HCT116 (cell line): ENCODE data around the gene CHTF8. TPM values are rescaled to one million over a fixed set of nuclear protein-coding genes. Genes with fewer than 3 reads are reported as not detected.

Source experiments
- ATAC-seq: fragments of 200-7000 bp; cut with Tn5 transposase; 2 replicates; pipeline ENCODE4 v1.9.1; 2020; ENCODE audit warnings: mild to moderate bottlenecking, moderate library complexity
- BruUV-seq: library from RNA; stranded (reverse); fragments of 400-500 nt; replicated peaks from 2 replicates; lab custom pipeline; 2021; lab: Mats Ljungman, UMichigan
- CTCF ChIA-PET: fragments of 300-600 bp; sonication (Branson Sonifier 250); formaldehyde crosslinking; loops from one replicate; lab custom pipeline; 2021; ENCODE audit warnings: antibody characterized with exemption; lab: Charles Lee
- POLR2A ChIA-PET: fragments of 300-600, 350-600 bp; sonication (Branson Sonifier 250); formaldehyde crosslinking; loops from one replicate; lab custom pipeline; 2021; ENCODE audit warnings: antibody characterized with exemption; lab: Charles Lee
- RAD21 ChIA-PET, 2 experiments: fragments of 300-600 bp; sonication (Branson Sonifier 250); formaldehyde crosslinking; loops; one replicate each; lab custom pipeline; 2023; ENCODE audit warnings: low total read pairs in 2 of 2; ENCODE audit not compliant: uncharacterized antibody in 2 of 2, unreplicated experiment in 2 of 2, low non-redundant PET in 1 of 2; lab: Charles Lee
- DNase-seq: peaks from one replicate; pipeline ENCODE4 v3.0.0-alpha.2; 2010; ENCODE audit warnings: low read depth, low spot score
- H2AFZ ChIP-seq: fragments of 200-600 bp; shearing (Covaris generic), sonication (generic); 2 replicates; pipeline ENCODE4 v1.6.1; 2017; ENCODE audit warnings: low read depth, mixed run types, mixed read lengths, antibody characterized with exemption, low read length; ENCODE audit not compliant: poor library complexity, severe bottlenecking
- H3K27ac ChIP-seq: 2 replicates; pipeline ENCODE4 v1.5.1; 2012; ENCODE audit warnings: low read depth, low read length
- H3K27me3 ChIP-seq: fragments of 200-600 bp; sonication (generic); 2 replicates; pipeline ENCODE4 v1.6.1; 2016; ENCODE audit warnings: mixed run types, low read length, mixed read lengths; ENCODE audit not compliant: insufficient read depth
- H3K36me3 ChIP-seq, 2 experiments: fragments of 200-500 bp in 1 of 2; fragments of 200-600 bp in 1 of 2; sonication (Bioruptor generic) in 1 of 2; sonication (generic) in 1 of 2; 2 replicates each; pipeline versions ENCODE4 v1.5.1 to v1.6.1; 2014 to 2016; ENCODE audit warnings: low read length in 2 of 2, inconsistent platforms in 1 of 2, mixed read lengths in 1 of 2, mixed run types in 1 of 2; ENCODE audit not compliant: insufficient read depth in 2 of 2, control insufficient read depth in 1 of 2
- H3K4me1 ChIP-seq, 2 experiments: fragments of 200-600 bp in 1 of 2; sonication (generic) in 1 of 2; 2 replicates each; pipeline versions ENCODE4 v1.5.1 to v1.6.1; 2012 to 2017; ENCODE audit warnings: low read length in 2 of 2, inconsistent platforms in 1 of 2, mild to moderate bottlenecking in 1 of 2, mixed read lengths in 1 of 2, mixed run types in 1 of 2, moderate library complexity in 1 of 2; ENCODE audit not compliant: insufficient read depth in 2 of 2, control insufficient read depth in 1 of 2
- H3K4me2 ChIP-seq: fragments of 200-600 bp; sonication (generic); 2 replicates; pipeline ENCODE4 v1.6.1; 2017; ENCODE audit warnings: mixed run types, low read length, mixed read lengths
- H3K4me3 ChIP-seq, 2 experiments: fragments of 200-600 bp in 1 of 2; sonication (generic) in 1 of 2; replicated peaks in 1 of 2; 2 replicates each; pipeline ENCODE4 v1.5.1; 2011 to 2016; ENCODE audit warnings: low read length in 2 of 2, control low read depth in 1 of 2, low read depth in 1 of 2, mild to moderate bottlenecking in 1 of 2, mixed read lengths in 1 of 2, mixed run types in 1 of 2
- H3K79me2 ChIP-seq: fragments of 200-600 bp; sonication (generic); 2 replicates; pipeline ENCODE4 v1.6.1; 2017; ENCODE audit warnings: mild to moderate bottlenecking, mixed run types, low read length, moderate library complexity, mixed read lengths; ENCODE audit not compliant: insufficient read depth
- H3K9ac ChIP-seq: fragments of 200-600 bp; sonication (generic); 2 replicates; pipeline ENCODE4 v1.6.1; 2016; ENCODE audit warnings: low read length, mixed read lengths
- H3K9me2 ChIP-seq: fragments of 200-600 bp; sonication (generic), shearing (Covaris generic); 2 replicates; pipeline ENCODE4 v1.6.1; 2017; ENCODE audit warnings: mixed run types, mild to moderate bottlenecking, moderate library complexity; ENCODE audit not compliant: insufficient read depth
- H3K9me3 ChIP-seq, 2 experiments: fragments of 200-500 bp in 1 of 2; fragments of 200-600 bp in 1 of 2; sonication (Bioruptor generic) in 1 of 2; sonication (generic) in 1 of 2; 2 replicates each; pipeline ENCODE4 v1.6.1; 2014 to 2017; ENCODE audit warnings: low read length in 2 of 2, mixed read lengths in 2 of 2, inconsistent platforms in 1 of 2, low read depth in 1 of 2, mild to moderate bottlenecking in 1 of 2, mixed run types in 1 of 2, moderate library complexity in 1 of 2; ENCODE audit not compliant: control insufficient read depth in 1 of 2, insufficient read depth in 1 of 2
- H4K20me1 ChIP-seq: fragments of 200-600 bp; sonication (generic), shearing (Covaris generic); 2 replicates; pipeline ENCODE4 v1.6.1; 2017; ENCODE audit warnings: mixed run types, mild to moderate bottlenecking, moderate library complexity; ENCODE audit not compliant: insufficient read depth
- CBX3 ChIP-seq: IDR thresholded peaks from 2 replicates; pipeline ENCODE4 v1.6.1; 2012; ENCODE audit warnings: low read depth
- CEBPB ChIP-seq: IDR thresholded peaks from 2 replicates; pipeline ENCODE4 v1.6.1; 2012; ENCODE audit warnings: low read depth
- CTCF ChIP-seq, 3 experiments: fragments of 200-600 bp in 1 of 3; sonication (generic) in 1 of 3; IDR thresholded peaks in 2 of 3; conservative IDR thresholded peaks in 1 of 3; 2 replicates each; pipeline ENCODE4 v1.5.1; 2012 to 2017; ENCODE audit warnings: low read depth in 2 of 3, low read length in 2 of 3, antibody characterized with exemption in 1 of 3, borderline replicate concordance in 1 of 3, control low read depth in 1 of 3, mild to moderate bottlenecking in 1 of 3, mixed read lengths in 1 of 3, mixed run types in 1 of 3, moderate library complexity in 1 of 3; ENCODE audit not compliant: insufficient read depth in 1 of 3
- EGR1 ChIP-seq: IDR thresholded peaks from 2 replicates; pipeline ENCODE4 v1.6.1; 2012; ENCODE audit warnings: low read depth
- ELF1 ChIP-seq: IDR thresholded peaks from 2 replicates; pipeline ENCODE4 v1.6.1; 2012; ENCODE audit warnings: low read depth, borderline replicate concordance
- EZH2 ChIP-seq: fragments of 200-600 bp; sonication (generic); IDR thresholded peaks from 2 replicates; pipeline ENCODE4 v1.6.1; 2017; ENCODE audit warnings: antibody characterized with exemption, mixed run types
- EZH2phosphoT487 ChIP-seq: fragments of 200-600 bp; IDR thresholded peaks from 2 replicates; pipeline ENCODE4 v1.6.1; 2018; ENCODE audit warnings: antibody characterized with exemption, borderline replicate concordance
- JUND ChIP-seq: IDR thresholded peaks from 2 replicates; pipeline ENCODE4 v1.6.1; 2012
- MAX ChIP-seq: IDR thresholded peaks from 2 replicates; pipeline ENCODE4 v1.6.1; 2012
- POLR2A ChIP-seq: IDR thresholded peaks from 2 replicates; pipeline ENCODE4 v1.7.0; 2011; ENCODE audit warnings: borderline replicate concordance; ENCODE audit not compliant: insufficient read depth, insufficient read length; ENCODE audit errors: extremely low read depth
- REST ChIP-seq: IDR thresholded peaks from 2 replicates; pipeline ENCODE4 v1.6.1; 2012; ENCODE audit warnings: low read depth
- SIN3A ChIP-seq: IDR thresholded peaks from 2 replicates; pipeline ENCODE4 v1.6.1; 2012; ENCODE audit warnings: low read depth
- YY1 ChIP-seq: IDR thresholded peaks from 2 replicates; pipeline ENCODE4 v1.6.1; 2011; ENCODE audit warnings: low read length, low read depth, moderate library complexity, mild to moderate bottlenecking; ENCODE audit not compliant: insufficient replicate concordance; ENCODE audit errors: extremely low read depth
- ZBTB33 ChIP-seq: IDR thresholded peaks from 2 replicates; pipeline ENCODE4 v1.6.1; 2011; ENCODE audit warnings: mild to moderate bottlenecking, low read length, moderate library complexity; ENCODE audit not compliant: insufficient replicate concordance; ENCODE audit errors: extremely low read depth
- intact Hi-C: fragments of 100-400 bp; cut with micrococcal nuclease; formaldehyde crosslinking; loops from 2 replicates; pipeline ENCODE4 v1.10.0; 2022
- total RNA-seq: library from RNA; stranded (reverse); gene quantifications from one replicate; pipeline ENCODE4 v1.2.1, GENCODE V29; 2021; ENCODE audit not compliant: unreplicated experiment

CHTF8 gene
- total RNA-seq, 1 experiment from 2014 or later: 184 TPM

- DNase-seq (no peak), ATAC-seq (peak; percentile 7)
- peaks cover 59% of the 10 kb centered on the region for H3K79me2 ChIP-seq
- ChIA-PET RAD21 (no interaction called here), POLR2A (interaction anchor here (0.9 to 2.0 kb wide), 10 partner anchors 15 to 183 kb away, joined by 3 to 21 read pairs (median 4); no protein-coding TSS in a partner anchor), CTCF (interaction anchor here (0.8 to 2.0 kb wide), 5 partner anchors 33 to 259 kb away, joined by 4 to 14 read pairs (median 4); no protein-coding TSS in a partner anchor)
- no peaks in the 10 kb centered on the region for H3K27me3 ChIP-seq
- H2AFZ ChIP-seq: no peak overlapping the region
- H3K9ac ChIP-seq: peak overlapping the region; percentile 91
- H3K4me3 ChIP-seq: peak overlapping the region; percentile 81 to 90
- peaks cover 22 to 30% of the 10 kb centered on the region in 2 experiments; a peak in 3 of 4 replicates for H3K36me3 ChIP-seq
- no peaks in the 10 kb centered on the region for H3K9me2 ChIP-seq
- BruUV-seq: TSS peak; percentile 35
- H3K27ac ChIP-seq: peak overlapping the region; percentile 74
- H4K20me1 ChIP-seq: peaks cover 13% of the 10 kb centered on the region; the same call in 1 of the 2 replicates
- intact Hi-C loops: loop anchor here (5.0 kb wide), 2 partner anchors 184 to 259 kb away; no protein-coding TSS in a partner anchor
- H3K9me3 ChIP-seq: no peaks in the 10 kb centered on the region
- peak overlapping the region; percentile 99 for H3K4me2 ChIP-seq
- TF ChIP-seq JUND (no peak), EZH2phosphoT487 (no peak), CBX3 (no peak), REST (no peak), POLR2A (no peak), EZH2 (no peak), SIN3A (peak; percentile 8; the same call in 1 of the 2 replicates), EGR1 (no peak), ZBTB33 (no peak), MAX (0 out of 2 replicates have a peak, but pooled peaks have one; percentile 8), YY1 (no peak), ELF1 (no peak), CEBPB (no peak), CTCF (IDR thresholded peaks at IDR 0.05 in 2 of 3, conservative IDR thresholded peaks at IDR 0.05 in 1 of 3; ENCODE audit: borderline replicate concordance in 1 of 3, insufficient read depth in 1 of 3, low read depth in 2 of 3, low read length in 2 of 3) (no peak)
- TF ChIP-seq, all 23 proteins: peak for 2
- H3K4me1 ChIP-seq: peaks cover 23 to 68% of the 10 kb centered on the region in 2 experiments
Measured at GRCh38 chr16:69106491-69107315, 25.7 kb downstream of the CHTF8 start.
